Lower lobe of right lung (tissue), 2 donors: ENCODE data around the gene TSPYL1. TPM values are rescaled to one million over a fixed set of nuclear protein-coding genes. Genes with fewer than 3 reads are reported as not detected.

Experiments used
- ATAC-seq, 2 donors: fragments of 200-7000 bp; cut with Tn5 transposase; one replicate each; pipeline ENCODE4 v1.9.1; 2020 to 2022; ENCODE audit warnings: mild to moderate bottlenecking in 2 of 2, moderate library complexity in 2 of 2
- DNase-seq: peaks from one replicate; pipeline ENCODE4 v3.0.0-alpha.2; 2020
- H3K27ac ChIP-seq: fragments of 200-600 bp; one replicate; pipeline ENCODE4 v1.8.0; 2022
- H3K27me3 ChIP-seq: fragments of 200-600 bp; one replicate; pipeline ENCODE4 v1.8.0; 2022; ENCODE audit warnings: low read depth
- H3K36me3 ChIP-seq: fragments of 200-600 bp; one replicate; pipeline ENCODE4 v1.8.0; 2022; ENCODE audit warnings: mild to moderate bottlenecking
- H3K4me1 ChIP-seq: fragments of 200-600 bp; one replicate; pipeline ENCODE4 v1.8.0; 2022
- H3K4me3 ChIP-seq: fragments of 200-600 bp; one replicate; pipeline ENCODE4 v1.8.0; 2022; ENCODE audit warnings: mild to moderate bottlenecking
- H3K9me3 ChIP-seq: fragments of 200-600 bp; one replicate; pipeline ENCODE4 v1.8.0; 2022
- CTCF ChIP-seq: fragments of 200-600 bp; IDR thresholded peaks from one replicate; pipeline ENCODE4 v1.8.0; 2022; ENCODE audit warnings: antibody characterized with exemption, mild to moderate bottlenecking
- intact Hi-C: fragments of 100-400 bp; cut with DNase I; formaldehyde crosslinking; loops from one replicate; pipeline ENCODE4 v1.11.0; 2022
- total RNA-seq: library from RNA; stranded (reverse); fragmentation: NEBNext Ultra II Directional; extraction: Animal tissue kit (Norgen Biotek cat#: 25700); gene quantifications from one replicate; pipeline ENCODE4 v1.2.1, GENCODE V29; 2021
- donor health status: DM: no; HTN: yes; CAD: no; lungs with severe emphysema.

Gene TSPYL1
- total RNA-seq, 1 donor from 2014 or later: 72.7 TPM

DNA sequence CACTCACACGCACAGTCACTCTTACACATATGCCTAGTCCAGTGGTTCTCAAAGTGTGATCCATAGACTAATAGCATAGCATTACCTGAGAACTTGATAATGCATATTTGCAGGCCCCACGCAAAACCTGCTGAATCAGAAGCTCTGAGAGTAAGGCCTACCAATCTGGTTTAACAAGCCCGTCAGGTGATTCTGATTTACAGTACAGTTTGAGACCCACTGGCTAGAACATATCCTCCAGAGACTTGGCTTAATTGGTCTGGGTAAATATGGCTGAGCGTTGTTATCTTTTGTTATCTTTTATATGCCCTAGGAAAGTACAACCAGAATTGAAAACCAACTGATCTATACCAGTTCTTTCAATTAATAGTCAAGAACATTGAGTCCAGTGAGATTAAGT, 35.4 kb downstream of the TSPYL1 start:
- Histone ChIP-seq H3K9me3 (no peaks in the 10 kb centered on the region), H3K4me3 (no peak overlapping the region), H3K27me3 (no peaks in the 10 kb centered on the region), H3K27ac (no peak overlapping the region), H3K36me3 (peaks cover 11% of the 10 kb centered on the region), H3K4me1 (peaks cover 5% of the 10 kb centered on the region)
- no peak for TF ChIP-seq CTCF
- DNase-seq (no peak), ATAC-seq (no peak)
- intact Hi-C loops: no loop called here

- H3K9me3 ChIP-seq: no peaks in the 10 kb centered on the region
- peaks cover 33% of the 10 kb centered on the region for H3K36me3 ChIP-seq
- DNase-seq (no peak), ATAC-seq (no peak)
- no peak overlapping the region for H3K4me3 ChIP-seq
- intact Hi-C loops: no loop called here
- no peaks in the 10 kb centered on the region for H3K4me1 ChIP-seq
- no peaks in the 10 kb centered on the region for H3K27me3 ChIP-seq
- no peak for TF ChIP-seq CTCF
- H3K27ac ChIP-seq: no peak overlapping the region
Measured at GRCh38 chr6:116239856-116240255, 39.9 kb downstream of the TSPYL1 start.

- H3K27ac ChIP-seq: no peak overlapping the region
- H3K9me3 ChIP-seq: no peaks in the 10 kb centered on the region
- H3K4me1 ChIP-seq: no peaks in the 10 kb centered on the region
- H3K27me3 ChIP-seq: no peaks in the 10 kb centered on the region
- no peak for DNase-seq
- no peak overlapping the region for H3K4me3 ChIP-seq
- TF ChIP-seq CTCF: no peak
- intact Hi-C loops: no loop called here
- H3K36me3 ChIP-seq: peaks cover 32% of the 10 kb centered on the region
- no peak for ATAC-seq
Measured at GRCh38 chr6:116239256-116239655, 40.5 kb downstream of the TSPYL1 start.

GRCh38 chr6:116238083-116238482, 41.6 kb downstream of the TSPYL1 start:
- Histone ChIP-seq H3K4me3 (no peak overlapping the region), H3K9me3 (no peaks in the 10 kb centered on the region), H3K36me3 (peaks cover 26% of the 10 kb centered on the region), H3K27ac (no peak overlapping the region), H3K4me1 (no peaks in the 10 kb centered on the region), H3K27me3 (no peaks in the 10 kb centered on the region)
- intact Hi-C loops: no loop called here
- no peak for TF ChIP-seq CTCF
- no peak for DNase-seq
- ATAC-seq: no peak

GRCh38 chr6:116234689-116235088, 45.0 kb downstream of the TSPYL1 start:
- no peak overlapping the region for H3K27ac ChIP-seq
- peaks cover 26% of the 10 kb centered on the region for H3K36me3 ChIP-seq
- no peaks in the 10 kb centered on the region for H3K4me1 ChIP-seq
- ATAC-seq (no peak), DNase-seq (no peak)
- H3K4me3 ChIP-seq: no peak overlapping the region
- H3K9me3 ChIP-seq: no peaks in the 10 kb centered on the region
- H3K27me3 ChIP-seq: no peaks in the 10 kb centered on the region
- TF ChIP-seq CTCF: no peak
- intact Hi-C loops: no loop called here

DNA sequence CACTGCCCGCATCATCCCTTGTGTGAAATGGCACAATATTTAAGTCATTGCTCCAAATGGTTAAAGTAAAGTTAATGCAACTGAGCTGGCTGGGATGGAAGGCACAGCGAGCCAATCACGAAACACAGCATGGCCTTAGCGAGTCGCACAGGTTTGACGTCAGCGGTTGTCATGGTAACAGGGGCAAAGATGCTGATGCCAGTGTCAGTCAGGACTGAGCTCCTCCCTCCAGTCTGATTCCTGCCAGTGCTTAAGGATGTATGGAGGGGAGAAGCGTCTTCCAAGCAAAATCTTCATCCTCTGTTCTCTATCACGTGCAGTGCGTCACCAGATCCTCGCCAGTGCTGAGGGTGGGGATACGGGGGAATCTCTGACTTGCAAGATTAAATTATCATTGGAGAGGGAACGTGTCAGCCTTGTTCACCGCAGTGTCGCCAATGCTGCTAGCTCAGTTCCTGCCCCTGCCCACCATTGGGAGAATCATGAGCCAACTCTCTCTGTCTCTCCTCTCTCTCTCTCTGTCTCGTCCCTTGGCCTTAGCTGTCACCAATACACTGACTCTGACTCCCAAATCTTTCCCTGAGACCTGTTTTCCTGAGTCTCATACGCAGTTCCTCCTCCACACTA, 50.3 kb downstream of the TSPYL1 start:
- H3K27me3 ChIP-seq: no peaks in the 10 kb centered on the region
- ATAC-seq (no peak), DNase-seq (no peak)
- intact Hi-C loops: no loop called here
- no peaks in the 10 kb centered on the region for H3K4me1 ChIP-seq
- no peaks in the 10 kb centered on the region for H3K9me3 ChIP-seq
- H3K36me3 ChIP-seq: no peaks in the 10 kb centered on the region
- no peak for TF ChIP-seq CTCF
- no peak overlapping the region for H3K4me3 ChIP-seq
- no peak overlapping the region for H3K27ac ChIP-seq
